GM23248 (cell line): ENCODE data around the gene TNS3.

Source experiments
- EZH2 ChIP-seq: fragments of 200-600 bp; sonication (generic); IDR thresholded peaks from 2 replicates; pipeline ENCODE4 v1.6.1; 2018; ENCODE audit warnings: antibody characterized with exemption, mild to moderate bottlenecking; ENCODE audit not compliant: insufficient read depth, poor library complexity, severe bottlenecking
- EZH2phosphoT487 ChIP-seq: fragments of 200-600 bp; sonication (generic); IDR thresholded peaks from 2 replicates; pipeline ENCODE4 v1.6.1; 2018; ENCODE audit warnings: antibody characterized with exemption, moderate library complexity, mild to moderate bottlenecking, low read depth; ENCODE audit not compliant: insufficient read depth

DNA sequence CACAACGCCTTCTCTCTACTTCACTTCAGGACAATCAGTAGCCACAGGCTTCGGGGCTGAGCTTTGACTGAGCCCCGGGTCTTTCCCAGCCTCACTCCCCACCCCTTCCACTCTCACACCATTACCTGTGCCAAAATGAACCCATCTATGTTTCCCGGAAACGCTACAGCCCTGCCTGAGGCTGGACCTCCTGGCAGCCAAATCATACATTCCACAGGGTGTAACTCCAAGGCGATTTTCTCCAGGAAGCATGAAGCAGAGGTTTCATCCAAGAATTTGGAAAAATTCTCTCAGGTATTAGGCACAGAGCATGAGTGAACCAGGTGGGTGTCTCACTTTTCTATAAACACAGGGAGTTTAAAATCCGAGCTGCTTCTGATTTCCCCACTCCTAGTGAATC, 286.3 kb downstream of the TNS3 start:
- no peak for TF ChIP-seq EZH2
- TF ChIP-seq EZH2phosphoT487: no peak
